ENCODE measurements around the gene BCLAF3.

BCLAF3 gene

DNA sequence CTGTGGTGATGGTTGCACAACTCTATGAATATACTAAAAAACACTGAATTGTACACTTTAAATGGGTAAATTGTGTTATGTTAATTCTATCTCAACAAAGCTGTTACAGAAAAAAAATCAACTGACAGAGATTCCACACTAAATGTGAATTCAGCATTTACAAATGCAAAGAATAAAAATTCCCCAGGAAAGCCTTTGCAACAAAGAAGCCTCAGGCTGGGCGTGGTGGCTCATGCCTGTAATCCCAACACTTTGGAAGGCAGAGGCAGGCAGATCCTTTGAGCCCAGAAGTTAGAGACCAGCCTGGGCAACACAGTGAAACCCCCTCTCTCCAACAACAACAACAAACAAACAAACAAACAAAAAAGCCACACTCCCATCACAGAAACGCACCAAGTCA is 8.9 kb downstream of the BCLAF3 start:
- TF ChIP-seq, protein P1, sequence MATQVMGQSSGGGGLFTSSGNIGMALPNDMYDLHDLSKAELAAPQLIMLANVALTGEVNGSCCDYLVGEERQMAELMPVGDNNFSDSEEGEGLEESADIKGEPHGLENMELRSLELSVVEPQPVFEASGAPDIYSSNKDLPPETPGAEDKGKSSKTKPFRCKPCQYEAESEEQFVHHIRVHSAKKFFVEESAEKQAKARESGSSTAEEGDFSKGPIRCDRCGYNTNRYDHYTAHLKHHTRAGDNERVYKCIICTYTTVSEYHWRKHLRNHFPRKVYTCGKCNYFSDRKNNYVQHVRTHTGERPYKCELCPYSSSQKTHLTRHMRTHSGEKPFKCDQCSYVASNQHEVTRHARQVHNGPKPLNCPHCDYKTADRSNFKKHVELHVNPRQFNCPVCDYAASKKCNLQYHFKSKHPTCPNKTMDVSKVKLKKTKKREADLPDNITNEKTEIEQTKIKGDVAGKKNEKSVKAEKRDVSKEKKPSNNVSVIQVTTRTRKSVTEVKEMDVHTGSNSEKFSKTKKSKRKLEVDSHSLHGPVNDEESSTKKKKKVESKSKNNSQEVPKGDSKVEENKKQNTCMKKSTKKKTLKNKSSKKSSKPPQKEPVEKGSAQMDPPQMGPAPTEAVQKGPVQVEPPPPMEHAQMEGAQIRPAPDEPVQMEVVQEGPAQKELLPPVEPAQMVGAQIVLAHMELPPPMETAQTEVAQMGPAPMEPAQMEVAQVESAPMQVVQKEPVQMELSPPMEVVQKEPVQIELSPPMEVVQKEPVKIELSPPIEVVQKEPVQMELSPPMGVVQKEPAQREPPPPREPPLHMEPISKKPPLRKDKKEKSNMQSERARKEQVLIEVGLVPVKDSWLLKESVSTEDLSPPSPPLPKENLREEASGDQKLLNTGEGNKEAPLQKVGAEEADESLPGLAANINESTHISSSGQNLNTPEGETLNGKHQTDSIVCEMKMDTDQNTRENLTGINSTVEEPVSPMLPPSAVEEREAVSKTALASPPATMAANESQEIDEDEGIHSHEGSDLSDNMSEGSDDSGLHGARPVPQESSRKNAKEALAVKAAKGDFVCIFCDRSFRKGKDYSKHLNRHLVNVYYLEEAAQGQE (IDR thresholded peaks at IDR 0.05; ENCODE audit: insufficient read depth in 1 of 2, low read depth in 2 of 2, low read length in 2 of 2), result no peak

DNA sequence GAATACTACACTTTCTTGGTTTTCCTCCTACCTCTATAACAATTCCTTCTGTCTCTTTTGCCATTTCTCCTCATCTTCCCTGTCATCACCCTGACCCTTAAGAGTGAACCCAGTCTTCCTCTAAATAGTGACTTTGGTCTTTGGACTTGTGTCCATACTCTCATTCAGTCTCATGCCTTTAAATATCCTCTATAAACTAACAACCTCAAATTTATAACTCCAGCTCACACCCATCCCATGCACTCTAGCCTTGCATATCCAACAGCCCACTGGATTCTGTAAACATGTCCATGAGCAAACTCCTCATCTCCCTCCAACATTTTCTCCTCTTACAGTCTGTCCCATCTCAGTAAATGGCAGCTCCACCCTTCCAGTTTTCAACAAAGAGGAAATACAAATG is 15.0 kb downstream of the BCLAF3 start:
- TF ChIP-seq POLR2AphosphoS5 (IDR thresholded peaks at IDR 0.05; ENCODE audit: low read depth, low read length), result no peak
- no peak for TF ChIP-seq FOXP2 (optimal IDR thresholded peaks at IDR 0.05; ENCODE audit: borderline replicate concordance, extremely low read depth, extremely low read length, insufficient read depth)
- no peak for TF ChIP-seq TAF1 (IDR thresholded peaks at IDR 0.05; ENCODE audit: borderline replicate concordance, insufficient read depth, low read length)
- TF ChIP-seq SIN3A (IDR thresholded peaks at IDR 0.05; ENCODE audit: borderline replicate concordance, insufficient read depth, low read length), result no peak
- TF ChIP-seq, protein P1 (IDR thresholded peaks at IDR 0.05; ENCODE audit: insufficient read depth in 1 of 2, low read depth in 2 of 2, low read length in 2 of 2), result no peak

DNA sequence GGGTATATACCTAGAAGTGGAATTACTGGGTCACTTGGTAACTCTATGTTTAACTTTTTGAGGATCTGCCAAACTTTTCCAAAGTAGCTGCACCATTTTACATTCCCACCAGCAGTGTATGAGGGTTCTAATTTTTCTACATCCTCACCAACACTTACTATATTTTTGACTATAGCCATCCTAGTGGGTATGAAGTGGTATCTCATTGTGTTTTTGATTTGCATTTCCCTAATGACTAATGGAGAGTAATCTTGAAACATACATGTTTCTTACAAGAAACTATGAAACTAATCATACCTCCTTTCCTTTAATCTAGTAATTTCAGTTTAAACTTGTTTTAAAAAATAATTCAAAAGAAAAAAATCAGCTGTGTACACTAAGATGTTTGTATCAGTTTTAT is 17.9 kb downstream of the BCLAF3 start:
- TF ChIP-seq POLR2AphosphoS5 (IDR thresholded peaks at IDR 0.05; ENCODE audit: low read depth, low read length) (no peak), SIN3A (IDR thresholded peaks at IDR 0.05; ENCODE audit: borderline replicate concordance, insufficient read depth, low read length) (no peak), TAF1 (IDR thresholded peaks at IDR 0.05; ENCODE audit: borderline replicate concordance, insufficient read depth, low read length) (no peak), FOXP2 (optimal IDR thresholded peaks at IDR 0.05; ENCODE audit: borderline replicate concordance, extremely low read depth, extremely low read length, insufficient read depth) (no peak)
- TF ChIP-seq, protein P1 (IDR thresholded peaks at IDR 0.05; ENCODE audit: insufficient read depth in 1 of 2, low read depth in 2 of 2, low read length in 2 of 2), result no peak

DNA sequence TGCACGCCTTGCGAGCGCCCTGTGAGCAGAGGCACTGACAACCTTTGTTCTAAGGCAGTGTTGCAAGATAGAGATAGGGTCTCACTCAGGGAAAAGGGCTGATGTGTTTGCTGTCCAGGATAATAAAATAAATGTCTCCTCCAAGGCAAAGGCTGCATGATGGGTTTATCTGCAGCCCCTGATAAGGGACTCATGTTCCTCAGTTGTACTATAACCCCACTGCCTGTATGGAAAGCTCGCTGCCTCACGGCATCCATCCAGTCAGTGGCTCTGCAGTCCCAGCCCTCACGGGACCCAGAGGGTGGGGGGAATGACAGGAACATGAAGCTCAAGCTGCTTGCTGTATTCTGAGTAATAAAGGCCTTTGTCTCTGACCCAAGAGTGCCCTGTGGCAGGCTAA is 22.6 kb downstream of the BCLAF3 start:
- TF ChIP-seq TAF1 (IDR thresholded peaks at IDR 0.05; ENCODE audit: borderline replicate concordance, insufficient read depth, low read length) (no peak), POLR2AphosphoS5 (IDR thresholded peaks at IDR 0.05; ENCODE audit: low read depth, low read length) (no peak), SIN3A (IDR thresholded peaks at IDR 0.05; ENCODE audit: borderline replicate concordance, insufficient read depth, low read length) (no peak), FOXP2 (optimal IDR thresholded peaks at IDR 0.05; ENCODE audit: borderline replicate concordance, extremely low read depth, extremely low read length, insufficient read depth) (no peak)
- TF ChIP-seq, protein P1 (IDR thresholded peaks at IDR 0.05; ENCODE audit: insufficient read depth in 1 of 2, low read depth in 2 of 2, low read length in 2 of 2), result no peak

DNA sequence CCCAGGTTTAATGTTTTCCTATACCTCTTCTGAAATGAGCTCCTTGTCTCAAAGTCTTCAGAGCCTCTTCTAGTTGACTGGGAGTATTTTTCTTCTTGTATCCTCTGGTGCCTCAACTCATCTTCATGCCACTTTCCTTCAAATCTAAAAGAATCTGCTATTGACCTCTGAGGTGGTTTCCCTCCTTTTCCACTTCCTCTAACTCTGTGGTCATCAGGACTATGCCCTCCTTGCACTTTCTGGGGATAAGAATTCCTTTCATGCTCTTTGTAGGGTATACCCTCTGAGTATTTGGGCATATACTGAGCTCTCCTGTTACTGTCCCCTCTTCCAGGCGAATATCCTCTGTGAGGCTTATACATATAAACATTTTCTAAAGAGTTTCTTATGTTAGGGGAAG is 24.8 kb downstream of the BCLAF3 start:
- TF ChIP-seq FOXP2 (optimal IDR thresholded peaks at IDR 0.05; ENCODE audit: borderline replicate concordance, extremely low read depth, extremely low read length, insufficient read depth) (no peak), TAF1 (IDR thresholded peaks at IDR 0.05; ENCODE audit: borderline replicate concordance, insufficient read depth, low read length) (no peak), SIN3A (IDR thresholded peaks at IDR 0.05; ENCODE audit: borderline replicate concordance, insufficient read depth, low read length) (no peak)

All from PFSK-1 (cell line).